NCI-H1436 treated with DMSO at 0.1 percent for 48 hours (cell line): ENCODE results near the gene KEL.
"Not testable (repeated sequence)": the region's sequence is repeated elsewhere in the genome, so short reads cannot be mapped to it uniquely, and the experiment has no call there.

Source experiments
- DNase-seq: peaks from one replicate; lab custom pipeline; 2025; lab: John Stamatoyannopoulos, UW

KEL gene

GRCh38 chr7:142961973-142962926 is at the start of gene KEL:
TSS of gene KEL (minus strand) at chr7:142962363. CDS start at chr7:142962206, 157 bp downstream.
- no peak for DNase-seq

DNA sequence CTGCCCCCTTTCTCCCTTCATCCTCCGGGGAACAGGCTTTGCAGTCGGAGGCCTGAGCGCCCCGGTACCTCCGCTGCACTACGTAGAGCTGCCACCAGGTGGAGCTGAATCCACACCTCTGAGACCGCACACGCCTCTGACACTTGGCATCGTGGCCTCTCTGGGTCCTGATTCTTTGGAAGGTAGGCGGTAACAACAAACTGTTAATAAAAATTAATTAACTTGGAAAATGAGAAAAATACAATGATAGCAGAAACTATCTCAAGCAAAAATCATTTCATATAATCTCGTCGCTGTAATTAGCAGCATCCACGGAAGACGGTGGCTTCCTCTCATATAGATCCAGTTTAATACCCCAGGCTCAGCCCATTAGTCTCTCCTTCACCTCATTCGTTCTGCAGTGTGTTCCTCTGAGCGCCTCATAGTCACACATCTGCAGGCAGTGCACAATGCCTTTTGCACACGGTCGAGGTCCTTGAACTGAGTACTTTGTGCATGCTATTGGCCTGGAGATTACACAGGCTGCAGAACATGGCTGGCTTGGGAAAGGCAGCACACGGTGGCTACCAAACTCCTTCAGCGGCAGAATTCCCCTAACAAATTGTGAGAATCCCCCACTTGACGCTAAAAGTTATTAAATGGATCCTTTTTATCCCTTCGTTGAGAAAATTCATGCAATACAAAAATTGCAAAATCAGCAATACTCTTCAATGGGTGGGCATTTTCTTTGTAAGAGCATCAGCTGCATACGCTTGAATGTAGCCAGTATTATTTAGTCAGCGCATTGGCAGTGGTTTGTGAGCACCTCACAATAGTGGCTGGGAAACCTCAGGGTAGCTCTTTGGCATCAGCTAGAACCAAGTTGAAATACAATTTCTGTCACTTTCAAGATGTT is 46.1 kb upstream of the KEL start:
- no peak for DNase-seq

DNA sequence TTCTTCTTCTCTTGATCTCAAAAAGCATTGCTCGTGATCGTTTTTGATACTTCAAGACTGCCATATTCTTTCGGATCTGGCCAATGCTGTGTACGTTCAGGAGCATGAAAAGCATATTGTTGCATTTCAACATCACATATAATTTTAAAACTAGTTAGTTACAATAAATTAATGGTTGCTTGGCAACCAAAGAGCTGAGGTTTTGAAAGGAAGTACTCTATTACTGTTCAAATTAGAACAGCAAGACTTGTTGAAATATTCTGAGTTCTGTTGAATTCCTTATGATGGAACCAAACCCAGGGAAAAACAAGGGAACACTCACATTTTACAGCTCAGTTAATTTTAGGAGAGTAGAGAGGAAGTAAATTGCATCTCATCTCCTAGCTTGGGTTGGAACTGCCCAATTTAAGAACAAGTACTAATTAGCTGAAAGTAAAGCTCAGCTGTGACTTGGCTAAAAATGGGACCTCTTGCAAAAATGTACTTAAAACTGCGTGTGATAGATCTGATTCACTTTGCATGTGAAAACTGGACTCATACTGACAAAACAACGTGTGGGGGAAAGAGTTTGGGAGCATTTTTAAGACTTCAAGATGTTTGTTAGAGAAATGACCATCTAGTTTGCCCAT is 43.6 kb upstream of the KEL start:
- no peak for DNase-seq

DNA sequence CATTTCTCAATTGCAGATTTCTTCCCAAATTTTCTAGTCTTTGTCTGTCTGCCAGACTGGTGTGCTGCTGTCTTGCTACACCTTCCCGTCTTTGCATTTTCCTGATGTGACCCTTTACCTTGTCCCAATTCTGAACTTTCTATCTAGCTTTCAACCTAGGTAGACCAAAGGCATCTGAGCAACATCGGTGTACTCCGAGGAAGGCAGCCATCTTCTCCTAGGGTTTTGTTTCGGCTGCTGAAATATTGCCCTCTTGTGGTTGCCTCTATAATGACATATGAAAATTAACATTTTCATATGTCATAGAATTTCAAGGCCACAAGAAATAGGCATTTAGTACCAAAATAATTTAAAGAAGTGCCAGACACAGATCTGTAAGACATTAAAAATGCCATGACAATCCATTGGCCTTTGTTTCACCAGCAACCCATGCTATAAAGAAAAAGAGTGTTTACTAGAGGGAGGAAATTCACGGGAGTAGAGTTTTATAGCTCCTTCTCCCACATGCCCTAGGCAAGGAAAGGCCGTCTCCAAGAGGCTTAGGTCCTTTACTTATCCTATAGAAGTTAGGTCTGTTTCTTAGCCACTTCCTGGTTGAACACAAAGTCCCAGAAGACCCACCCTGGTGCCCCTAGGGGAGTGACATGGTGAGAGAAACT is 41.4 kb upstream of the KEL start:
- DNase-seq: no peak

- DNase-seq: no peak
Observed at GRCh38 chr7:143002898-143003297, 40.7 kb upstream of the KEL start.

- DNase-seq: no peak
Observed at GRCh38 chr7:143002106-143002505, 39.9 kb upstream of the KEL start.

GRCh38 chr7:143000648-143001047 is 38.5 kb upstream of the KEL start:
- no peak for DNase-seq

- no peak for DNase-seq
Observed at GRCh38 chr7:142999793-143000192, 37.6 kb upstream of the KEL start.

- no peak for DNase-seq
Observed at GRCh38 chr7:142998966-142999365, 36.8 kb upstream of the KEL start.

- DNase-seq: no peak
Observed at GRCh38 chr7:142997456-142997989, 35.4 kb upstream of the KEL start.

GRCh38 chr7:142992427-142992826 is 30.3 kb upstream of the KEL start:
- no peak for DNase-seq

GRCh38 chr7:142984297-142984696 is 22.1 kb upstream of the KEL start:
- DNase-seq: no peak

DNA sequence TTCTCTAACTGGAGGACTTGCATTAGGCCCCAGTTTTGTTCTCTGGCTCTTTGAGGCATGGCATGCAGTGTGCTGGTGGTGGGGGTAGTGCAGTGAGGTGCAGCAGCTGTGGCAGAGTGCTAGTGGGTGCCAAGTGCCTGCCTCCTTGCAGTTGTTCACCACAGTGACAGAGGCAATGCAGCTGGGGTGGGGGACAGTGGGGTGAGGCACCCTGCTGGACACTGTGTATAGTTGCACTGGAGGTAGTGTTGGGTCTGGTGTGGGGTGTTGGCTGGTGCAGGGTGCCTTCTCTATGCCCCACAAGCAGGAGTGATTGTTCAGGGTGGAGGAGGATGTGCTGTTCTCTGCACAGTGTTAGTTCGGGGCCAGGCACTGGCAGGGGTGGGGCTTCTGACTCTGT is 21.7 kb upstream of the KEL start:
- DNase-seq: no peak

DNA sequence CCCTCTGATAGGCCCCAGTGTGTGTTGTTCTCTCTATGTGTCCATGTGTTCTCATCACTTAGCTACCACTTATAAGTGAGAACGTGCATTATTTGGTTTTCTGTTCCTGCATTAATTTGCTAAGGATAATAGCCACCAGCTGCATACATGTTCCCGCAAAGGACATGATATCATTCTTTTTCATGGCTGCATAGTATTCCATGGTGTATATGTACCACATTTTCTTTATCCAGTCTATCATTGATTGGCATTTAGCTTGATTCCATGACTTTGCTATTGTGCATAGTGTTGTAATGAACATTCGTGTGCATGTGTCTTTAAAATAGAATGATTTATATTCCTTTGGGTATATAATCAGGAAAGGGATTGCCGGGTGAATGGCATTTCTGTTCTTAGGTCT is 16.2 kb upstream of the KEL start:
- not testable (repeated sequence) for DNase-seq

DNA sequence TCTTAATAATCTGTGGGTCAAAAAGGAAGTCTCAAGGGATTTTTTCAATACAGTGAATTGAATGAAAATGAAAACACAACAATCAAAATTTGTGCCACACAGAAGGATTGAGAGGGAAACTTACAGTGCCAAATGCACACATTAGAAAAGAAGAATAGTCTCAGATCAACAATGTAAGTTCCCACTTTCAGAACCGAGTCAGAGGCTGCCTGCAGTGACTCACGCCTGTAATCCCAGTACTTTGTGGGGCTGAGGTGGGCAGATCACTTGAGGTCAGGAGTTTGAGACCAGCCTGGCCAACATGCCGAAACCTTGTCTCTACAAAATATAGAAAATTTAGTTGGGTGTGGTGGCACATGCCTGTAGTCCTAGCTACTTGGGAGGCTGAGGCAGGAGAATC is 12.5 kb upstream of the KEL start:
- DNase-seq: no peak

- DNase-seq: no peak
Observed at GRCh38 chr7:142969183-142969582, 7.0 kb upstream of the KEL start.

DNA sequence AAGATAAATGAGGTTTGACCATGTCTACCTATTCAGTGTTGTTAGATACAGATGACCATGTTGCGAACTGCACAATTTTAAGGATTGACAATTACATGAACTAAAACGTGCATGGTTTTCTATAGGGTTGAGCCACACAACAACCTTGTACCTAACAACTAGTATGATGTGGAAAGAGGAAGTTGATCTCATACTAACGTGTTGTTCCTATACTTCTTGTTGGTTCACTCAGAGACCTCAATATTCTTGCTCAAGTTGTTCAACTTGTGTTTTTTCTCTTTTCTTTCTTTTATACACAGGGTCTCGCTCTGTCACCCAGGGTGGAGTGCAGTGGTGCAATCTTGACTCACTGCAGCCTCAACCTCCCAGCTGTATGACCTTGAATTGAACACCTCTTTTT is 6.1 kb upstream of the KEL start:
- DNase-seq: no peak

DNA sequence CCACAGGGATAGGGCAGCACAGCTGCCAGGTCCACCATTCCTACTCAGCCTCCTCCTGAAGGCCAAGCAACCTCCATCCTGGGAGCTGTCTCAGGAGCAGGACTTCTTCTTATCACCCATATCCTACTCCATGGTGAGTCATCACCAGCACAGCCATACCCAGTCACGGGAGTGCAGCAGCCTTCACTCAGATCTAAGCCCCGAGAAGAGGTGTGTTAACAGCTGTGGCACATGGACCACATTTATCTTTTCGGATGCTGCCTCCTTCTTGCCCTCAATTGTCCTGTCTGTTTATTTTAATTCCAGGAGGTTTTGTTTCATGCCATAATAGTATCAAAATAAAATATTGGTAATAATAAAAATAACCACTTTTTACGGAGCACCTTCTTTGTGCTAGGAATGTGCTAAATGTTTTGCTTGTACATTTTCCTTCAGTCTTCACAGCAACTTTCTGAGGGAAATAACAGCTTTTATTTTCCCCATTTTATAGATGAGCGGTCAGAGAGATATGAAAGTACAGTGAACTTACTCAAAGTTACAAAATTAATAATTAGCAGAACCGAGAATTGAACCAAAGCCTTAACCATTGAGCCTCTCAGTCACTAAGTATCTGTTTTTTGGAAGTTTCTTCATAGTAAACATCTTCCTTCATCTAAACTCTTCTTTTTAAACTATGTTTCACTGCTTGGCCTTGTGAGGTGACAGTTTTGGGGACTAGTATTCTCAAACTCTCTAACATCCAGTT is 2.5 kb upstream of the KEL start:
- DNase-seq: no peak

DNA sequence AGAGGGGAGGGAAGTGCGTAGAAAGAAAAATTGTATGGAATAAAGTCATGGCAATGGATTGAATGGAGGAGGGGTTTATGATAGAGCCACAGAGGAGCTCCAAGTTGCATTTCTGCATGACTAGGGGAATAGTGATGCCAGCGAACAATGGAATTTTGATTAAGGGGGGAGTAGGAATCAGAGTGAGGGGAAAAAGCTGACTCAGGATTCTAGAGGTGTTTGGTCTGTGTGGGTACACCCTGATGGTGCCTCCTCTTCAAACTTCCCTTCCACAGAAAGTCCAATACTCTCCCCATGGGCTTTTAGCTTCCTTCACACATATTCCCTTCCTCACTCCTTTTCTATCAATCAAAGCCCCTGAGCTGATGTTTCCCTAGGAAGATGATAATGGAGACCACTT is 1.8 kb upstream of the KEL start:
- DNase-seq: no peak

GRCh38 chr7:142962991-142963390 is 828 bp upstream of the KEL start:
- DNase-seq: no peak

DNA sequence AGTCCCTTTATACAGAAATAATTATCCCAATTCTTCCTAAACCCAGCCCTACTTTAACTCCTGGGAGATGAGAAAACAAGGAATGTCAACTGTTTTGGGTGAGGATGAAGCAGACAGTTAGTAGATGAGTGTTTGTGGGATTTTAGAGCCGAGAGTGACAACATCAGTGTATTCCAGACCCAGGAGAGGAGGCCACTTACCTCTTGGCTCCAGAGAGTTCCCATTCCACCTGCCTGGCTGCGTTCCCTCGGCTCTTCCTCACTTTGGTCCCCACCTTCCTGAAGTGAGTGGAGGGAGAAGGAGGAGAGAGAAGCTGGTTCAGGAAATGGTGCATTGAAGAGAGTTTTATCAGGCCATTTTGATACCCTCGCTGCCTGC is 579 bp downstream of the KEL start:
- DNase-seq: no peak
